DND-41 (cell line): ENCODE data around the gene TSPAN8.

Experiments used
- ATAC-seq: fragments of 200-7000 bp; cut with Tn5 transposase; 3 replicates; pipeline ENCODE4 v1.9.1; 2021; ENCODE audit warnings: low read depth; ENCODE audit not compliant: insufficient read depth
- DNase-seq: peaks from one replicate; pipeline ENCODE4 v3.0.0-alpha.2; 2020
- H2AFZ ChIP-seq: 2 replicates; pipeline ENCODE4 v1.6.0; 2012; ENCODE audit warnings: low read depth, low read length
- H3K27ac ChIP-seq: 2 replicates; pipeline ENCODE4 v1.5.1; 2012; ENCODE audit warnings: low read length, inconsistent platforms
- H3K27me3 ChIP-seq: fragments of 200-600 bp; sonication (generic); 2 replicates; pipeline ENCODE4 v1.6.0; 2012; ENCODE audit warnings: low read length, mild to moderate bottlenecking, inconsistent platforms; ENCODE audit not compliant: insufficient read depth, poor library complexity
- H3K36me3 ChIP-seq: 2 replicates; pipeline ENCODE4 v1.5.1; 2012; ENCODE audit warnings: low read length, inconsistent platforms; ENCODE audit not compliant: insufficient read depth
- H3K4me1 ChIP-seq: 2 replicates; pipeline ENCODE4 v1.5.1; 2012; ENCODE audit warnings: mild to moderate bottlenecking, low read length; ENCODE audit not compliant: insufficient read depth
- H3K4me2 ChIP-seq: 2 replicates; pipeline ENCODE4 v1.6.0; 2012; ENCODE audit warnings: mild to moderate bottlenecking, moderate library complexity, low read length, inconsistent platforms; ENCODE audit not compliant: insufficient read depth
- H3K4me3 ChIP-seq, 2 experiments: fragments of 200-600 bp in 1 of 2; shearing (Covaris generic) in 1 of 2; 2 replicates each; pipeline ENCODE4 v1.5.1; 2012 to 2016; ENCODE audit warnings: inconsistent platforms in 2 of 2, low read length in 2 of 2, mild to moderate bottlenecking in 2 of 2, low read depth in 1 of 2, moderate library complexity in 1 of 2
- H3K79me2 ChIP-seq: 2 replicates; pipeline ENCODE4 v1.6.0; 2012; ENCODE audit warnings: low read length, inconsistent platforms; ENCODE audit not compliant: insufficient read depth
- H3K9ac ChIP-seq: 2 replicates; pipeline ENCODE4 v1.6.0; 2012; ENCODE audit warnings: low read depth, mild to moderate bottlenecking, inconsistent platforms, low read length, moderate library complexity
- H3K9me3 ChIP-seq: 2 replicates; pipeline ENCODE4 v1.5.1; 2012; ENCODE audit warnings: low read length, moderate library complexity, mild to moderate bottlenecking, inconsistent platforms; ENCODE audit not compliant: insufficient read depth, severe bottlenecking
- H4K20me1 ChIP-seq: 2 replicates; pipeline ENCODE4 v1.6.0; 2012; ENCODE audit warnings: low read length; ENCODE audit not compliant: insufficient read depth
- CTCF ChIP-seq: IDR thresholded peaks from 2 replicates; pipeline ENCODE4 v1.5.1; 2012; ENCODE audit warnings: borderline replicate concordance, low read length, moderate library complexity, mild to moderate bottlenecking; ENCODE audit not compliant: poor library complexity, severe bottlenecking; ENCODE audit errors: extremely low read depth
- EZH2 ChIP-seq: IDR thresholded peaks from 3 replicates; pipeline ENCODE4 v1.6.1; 2012; ENCODE audit warnings: borderline replicate concordance, low read depth, mild to moderate bottlenecking, moderate library complexity, low read length, inconsistent platforms; ENCODE audit not compliant: severe bottlenecking

Gene TSPAN8

GRCh38 chr12:71174825-71175224 is 17.0 kb upstream of the TSPAN8 start:
- Histone ChIP-seq H3K79me2 (no peaks in the 10 kb centered on the region), H3K36me3 (no peaks in the 10 kb centered on the region), H4K20me1 (no peaks in the 10 kb centered on the region), H3K9ac (no peak overlapping the region), H3K27ac (no peak overlapping the region), H3K4me3 (no peak overlapping the region), H3K27me3 (no peaks in the 10 kb centered on the region), H3K4me1 (no peaks in the 10 kb centered on the region), H3K9me3 (no peaks in the 10 kb centered on the region), H3K4me2 (no peak overlapping the region), H2AFZ (no peak overlapping the region)
- ATAC-seq (no peak), DNase-seq (no peak)
- TF ChIP-seq EZH2 (no peak), CTCF (no peak)

- no peaks in the 10 kb centered on the region for H3K36me3 ChIP-seq
- H3K27me3 ChIP-seq, result no peaks in the 10 kb centered on the region
- no peak overlapping the region for H2AFZ ChIP-seq
- H3K4me2 ChIP-seq, result no peak overlapping the region
- no peaks in the 10 kb centered on the region for H3K9me3 ChIP-seq
- no peaks in the 10 kb centered on the region for H4K20me1 ChIP-seq
- no peak for ATAC-seq
- TF ChIP-seq CTCF, result no peak
- no peak overlapping the region for H3K4me3 ChIP-seq
- no peaks in the 10 kb centered on the region for H3K4me1 ChIP-seq
- no peak overlapping the region for H3K27ac ChIP-seq
- H3K79me2 ChIP-seq, result no peaks in the 10 kb centered on the region
- DNase-seq, result no peak
- H3K9ac ChIP-seq, result no peak overlapping the region
These were observed 16.3 kb upstream of the TSPAN8 start for GRCh38 chr12:71174146-71174545.

- Histone ChIP-seq H3K4me1 (no peaks in the 10 kb centered on the region), H2AFZ (no peak overlapping the region), H3K36me3 (no peaks in the 10 kb centered on the region), H3K4me2 (no peak overlapping the region), H3K79me2 (no peaks in the 10 kb centered on the region), H3K27ac (no peak overlapping the region), H3K27me3 (no peaks in the 10 kb centered on the region), H3K4me3 (no peak overlapping the region), H4K20me1 (no peaks in the 10 kb centered on the region), H3K9ac (no peak overlapping the region), H3K9me3 (no peaks in the 10 kb centered on the region)
- DNase-seq (no peak), ATAC-seq (no peak)
- TF ChIP-seq EZH2, result no peak
- TF ChIP-seq CTCF, result no peak
These were observed 12.7 kb upstream of the TSPAN8 start for GRCh38 chr12:71170456-71170855.

- DNase-seq (no peak), ATAC-seq (no peak)
- no peaks in the 10 kb centered on the region for H3K27me3 ChIP-seq
- no peaks in the 10 kb centered on the region for H3K36me3 ChIP-seq
- H3K4me3 ChIP-seq, result no peak overlapping the region
- H3K9me3 ChIP-seq, result no peaks in the 10 kb centered on the region
- H2AFZ ChIP-seq, result no peak overlapping the region
- H3K27ac ChIP-seq, result no peak overlapping the region
- H4K20me1 ChIP-seq, result no peaks in the 10 kb centered on the region
- H3K4me1 ChIP-seq, result no peaks in the 10 kb centered on the region
- no peak overlapping the region for H3K4me2 ChIP-seq
- H3K79me2 ChIP-seq, result no peaks in the 10 kb centered on the region
- no peak overlapping the region for H3K9ac ChIP-seq
- TF ChIP-seq CTCF, result no peak
- TF ChIP-seq EZH2, result no peak
These were observed 11.5 kb upstream of the TSPAN8 start for GRCh38 chr12:71169286-71169685.
